Gastrocnemius medialis (tissue), 4 donors: ENCODE measurements around the gene ZRANB3.

ENCODE experiments used
- POLR2A ChIP-seq, 2 donors: fragments of 450-650 bp; IDR thresholded peaks; one replicate each; pipeline ENCODE4 v1.6.1; 2017; ENCODE audit warnings: antibody characterized with exemption in 2 of 2, mild to moderate bottlenecking in 2 of 2, moderate library complexity in 2 of 2
- TF ChIP-seq, protein P1 (sequence below), 5 experiments: fragments of 450-650 bp in 3 of 5; fragments of 200-600 bp in 2 of 5; sonication (generic) in 2 of 5; IDR thresholded peaks in 4 of 5; conservative IDR thresholded peaks in 1 of 5; 1 replicate in 4 of 5; 2 replicates in 1 of 5; pipeline ENCODE4 v1.5.1; 2016 to 2019; ENCODE audit warnings: antibody characterized with exemption in 5 of 5, mild to moderate bottlenecking in 3 of 5, moderate library complexity in 3 of 5

DNA sequence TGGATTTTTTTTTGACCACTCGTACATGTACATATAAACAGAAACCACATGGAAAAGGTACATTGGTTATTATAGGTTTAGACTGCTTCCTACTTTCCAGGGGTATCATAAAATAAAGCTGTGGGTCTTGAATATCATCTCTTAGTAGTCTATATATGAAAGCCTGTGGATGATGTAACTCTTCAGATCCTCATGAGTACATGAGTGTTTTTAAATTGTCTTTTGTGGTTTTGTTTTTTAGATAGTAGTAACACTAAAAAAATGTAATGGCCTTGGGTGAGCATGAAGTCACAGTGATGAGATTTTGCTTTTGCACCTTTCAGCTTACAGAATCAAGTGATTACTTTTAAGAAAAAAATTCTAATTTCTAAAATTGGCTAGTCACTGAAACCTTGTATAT, 398.7 kb downstream of the ZRANB3 start:
- TF ChIP-seq, protein P1, sequence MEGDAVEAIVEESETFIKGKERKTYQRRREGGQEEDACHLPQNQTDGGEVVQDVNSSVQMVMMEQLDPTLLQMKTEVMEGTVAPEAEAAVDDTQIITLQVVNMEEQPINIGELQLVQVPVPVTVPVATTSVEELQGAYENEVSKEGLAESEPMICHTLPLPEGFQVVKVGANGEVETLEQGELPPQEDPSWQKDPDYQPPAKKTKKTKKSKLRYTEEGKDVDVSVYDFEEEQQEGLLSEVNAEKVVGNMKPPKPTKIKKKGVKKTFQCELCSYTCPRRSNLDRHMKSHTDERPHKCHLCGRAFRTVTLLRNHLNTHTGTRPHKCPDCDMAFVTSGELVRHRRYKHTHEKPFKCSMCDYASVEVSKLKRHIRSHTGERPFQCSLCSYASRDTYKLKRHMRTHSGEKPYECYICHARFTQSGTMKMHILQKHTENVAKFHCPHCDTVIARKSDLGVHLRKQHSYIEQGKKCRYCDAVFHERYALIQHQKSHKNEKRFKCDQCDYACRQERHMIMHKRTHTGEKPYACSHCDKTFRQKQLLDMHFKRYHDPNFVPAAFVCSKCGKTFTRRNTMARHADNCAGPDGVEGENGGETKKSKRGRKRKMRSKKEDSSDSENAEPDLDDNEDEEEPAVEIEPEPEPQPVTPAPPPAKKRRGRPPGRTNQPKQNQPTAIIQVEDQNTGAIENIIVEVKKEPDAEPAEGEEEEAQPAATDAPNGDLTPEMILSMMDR (IDR thresholded peaks at IDR 0.05 in 4 of 5, conservative IDR thresholded peaks at IDR 0.05 in 1 of 5): no peak
- TF ChIP-seq POLR2A (IDR thresholded peaks at IDR 0.05): no peak
